Suppressor macrophage treated with lipopolysaccharide for 1 hour (primary cell): Measurements from ENCODE around the gene RAB12.
"Not testable (repeated sequence)": the region's sequence is repeated elsewhere in the genome, so short reads cannot be mapped to it uniquely, and the experiment has no call there.

Experiments
- DNase-seq, 3 donors: peaks; one replicate each; pipeline ENCODE4 v3.0.0-alpha.2; 2020 to 2022

Gene RAB12

GRCh38 chr18:8647359-8647758, 38.1 kb downstream of the RAB12 start:
- DNase-seq: not testable (repeated sequence)

GRCh38 chr18:8651478-8652261, 42.4 kb downstream of the RAB12 start:
- DNase-seq: not testable (repeated sequence)

- peak; percentile 28 to 62 (median 39) for DNase-seq
Observed at GRCh38 chr18:8654503-8655451, 45.5 kb downstream of the RAB12 start.

GRCh38 chr18:8656232-8656631, 47.0 kb downstream of the RAB12 start:
- DNase-seq: no peak

- DNase-seq: no peak
Observed at GRCh38 chr18:8657050-8657820, 48.0 kb downstream of the RAB12 start.

DNA sequence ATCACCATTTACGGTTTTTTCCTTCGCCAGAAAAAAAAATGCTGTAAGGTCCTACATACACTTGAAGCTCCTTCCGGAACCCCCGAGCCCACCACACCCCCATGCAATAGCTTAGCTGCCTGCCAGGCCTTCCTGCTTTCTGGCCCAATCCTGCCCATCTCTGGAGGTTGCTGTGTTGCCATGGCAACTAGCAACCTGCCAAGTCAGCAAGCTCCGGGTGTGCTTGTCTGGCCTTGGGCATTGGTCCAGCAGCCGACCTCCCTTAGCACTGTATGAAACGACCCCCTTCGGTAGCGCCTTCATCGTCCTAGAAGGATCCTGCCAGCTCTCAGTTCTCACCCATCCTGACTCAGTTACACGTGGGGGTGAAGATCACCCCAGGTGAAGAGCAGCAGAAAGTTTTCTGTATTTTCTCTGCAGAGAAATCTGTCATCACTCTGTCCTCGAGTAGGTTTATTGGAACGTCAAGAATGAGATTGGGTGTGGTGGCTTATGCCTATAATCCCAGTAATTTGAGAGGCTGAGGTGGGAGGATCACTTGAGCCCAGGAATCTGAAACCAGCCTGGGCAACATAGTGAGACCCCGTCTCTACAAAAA, 48.7 kb downstream of the RAB12 start:
- DNase-seq: no peak

DNA sequence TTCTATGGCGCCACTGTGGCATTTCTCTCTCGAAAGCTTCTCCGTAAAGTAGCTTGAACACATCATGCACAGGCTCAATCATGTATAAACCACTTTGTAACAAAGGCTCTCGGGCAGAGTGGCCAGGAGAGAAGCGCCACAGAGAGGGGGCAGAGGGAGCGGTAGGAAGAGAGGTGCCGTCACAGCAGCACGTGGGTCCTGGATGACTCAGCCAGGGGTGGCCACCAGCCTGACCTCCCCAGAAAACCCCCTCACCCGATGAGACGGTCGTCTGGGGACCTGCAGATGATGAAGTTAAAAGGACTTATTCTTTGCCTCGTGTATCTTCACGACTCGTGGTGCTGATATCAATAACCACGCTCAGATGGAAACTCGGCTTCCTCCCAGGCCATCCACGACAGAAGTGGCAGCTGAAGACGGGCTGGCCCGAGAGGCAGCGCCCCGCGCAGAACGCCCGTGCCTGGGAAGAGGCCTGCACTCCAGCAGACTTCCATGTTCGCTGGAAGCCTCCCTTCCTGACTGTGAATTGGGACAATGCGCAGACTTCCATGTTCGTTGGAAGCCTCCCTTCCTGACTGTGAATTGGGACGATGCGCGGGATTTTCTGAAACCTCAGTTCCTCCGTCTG, 49.7 kb downstream of the RAB12 start:
- DNase-seq: no peak

DNA sequence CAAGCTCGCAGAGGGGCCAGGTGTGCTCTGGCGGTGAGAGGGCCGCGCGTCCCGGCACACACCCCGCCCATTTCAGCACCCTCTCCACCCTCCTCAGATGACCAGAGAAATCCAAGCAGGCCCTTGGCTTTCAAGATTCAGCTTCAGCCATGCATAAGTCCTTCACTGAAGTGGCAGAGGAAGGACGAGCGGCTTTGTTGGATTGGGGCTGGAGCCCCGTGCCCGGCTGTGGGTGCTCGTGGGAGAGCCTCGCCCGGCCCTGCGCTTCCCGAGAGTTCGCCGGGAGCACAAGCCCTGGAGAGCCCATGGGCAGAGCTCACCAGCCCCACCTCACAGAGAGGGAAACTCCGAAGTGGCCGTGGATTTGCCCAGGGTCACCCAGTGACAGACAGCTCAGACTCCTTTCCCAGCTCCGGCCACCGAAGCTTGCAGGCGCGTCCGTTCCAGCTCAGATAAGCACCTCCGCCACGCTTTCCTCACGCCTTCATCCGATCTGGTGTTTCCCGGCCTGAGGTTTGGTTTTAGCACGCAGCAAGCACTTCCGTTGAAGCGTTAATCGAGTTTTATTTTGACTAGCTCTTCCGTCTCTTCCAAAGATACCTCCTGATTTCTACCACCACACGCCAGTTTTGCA, 50.5 kb downstream of the RAB12 start:
- DNase-seq: no peak

GRCh38 chr18:8660316-8660715, 51.1 kb downstream of the RAB12 start:
- no peak for DNase-seq

- no peak for DNase-seq
Observed at GRCh38 chr18:8661754-8662559, 52.7 kb downstream of the RAB12 start.

GRCh38 chr18:8662560-8663255, 53.5 kb downstream of the RAB12 start:
- no peak for DNase-seq

- no peak for DNase-seq
Observed at GRCh38 chr18:8667846-8668245, 58.6 kb downstream of the RAB12 start.

- no peak for DNase-seq
Observed at GRCh38 chr18:8668381-8668780, 59.1 kb downstream of the RAB12 start.

GRCh38 chr18:8669571-8669970, 60.3 kb downstream of the RAB12 start:
- DNase-seq: no peak

- DNase-seq: no peak
Observed at GRCh38 chr18:8673256-8674209, 64.3 kb downstream of the RAB12 start.

- DNase-seq: no peak
Observed at GRCh38 chr18:8675057-8675456, 65.8 kb downstream of the RAB12 start.

- DNase-seq: no peak
Observed at GRCh38 chr18:8681196-8681595, 72.0 kb downstream of the RAB12 start.

DNA sequence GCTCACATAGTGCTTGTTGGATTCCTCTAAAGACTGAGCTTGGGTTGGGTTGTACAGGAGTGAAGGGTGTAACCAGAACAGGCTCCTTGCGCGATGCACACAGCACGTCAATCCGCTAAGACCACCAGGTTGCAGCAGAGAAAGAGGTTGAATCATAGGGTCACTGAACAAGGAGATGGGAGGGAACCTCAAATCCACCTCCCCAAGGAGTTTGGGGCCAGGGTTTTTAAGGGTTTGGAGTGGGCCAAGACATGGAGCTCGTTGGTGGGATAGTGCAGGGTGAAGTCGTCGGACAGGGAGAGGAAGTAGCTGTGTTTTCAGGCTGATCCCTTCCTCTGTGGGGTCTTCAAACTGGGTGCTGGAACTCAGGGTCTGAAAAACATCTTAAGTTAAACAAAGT, 75.3 kb downstream of the RAB12 start:
- DNase-seq: no peak
